HG02973 (cell line): ENCODE data around the gene DOCK3.
"Not testable (repeated sequence)": the region's sequence is repeated elsewhere in the genome, so short reads cannot be mapped to it uniquely, and the experiment has no call there.

Experiments
- ATAC-seq: cut with Tn5 transposase; IDR thresholded peaks from one replicate; pipeline ENCODE4 v1.9.1; 2021; ENCODE audit warnings: moderate library complexity; ENCODE audit not compliant: unreplicated experiment

DOCK3 gene

GRCh38 chr3:51092141-51092540 lies 417.4 kb downstream of the DOCK3 start:
- ATAC-seq = not testable (repeated sequence)

DNA sequence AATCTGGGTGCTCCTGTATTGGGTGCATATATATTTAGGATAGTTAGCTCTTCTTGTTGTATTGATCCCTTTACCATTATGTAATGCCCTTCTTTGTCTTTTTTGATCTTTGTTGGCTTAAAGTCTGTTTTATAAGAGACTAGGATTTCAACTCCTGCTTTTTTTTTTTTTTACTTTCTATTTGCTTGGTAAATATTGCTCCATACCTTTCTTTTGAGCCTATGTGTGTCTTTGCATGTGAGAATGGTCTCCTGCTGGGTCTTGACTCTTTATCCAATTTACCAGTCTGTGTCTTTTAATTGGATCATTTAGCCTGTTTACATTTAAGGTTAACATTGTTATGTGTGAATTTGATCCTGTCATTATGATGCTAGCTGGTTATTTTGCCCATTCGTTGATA lies 420.1 kb downstream of the DOCK3 start:
- ATAC-seq = not testable (repeated sequence)

GRCh38 chr3:51099794-51100535 lies 425.2 kb downstream of the DOCK3 start:
- ATAC-seq = no peak

DNA sequence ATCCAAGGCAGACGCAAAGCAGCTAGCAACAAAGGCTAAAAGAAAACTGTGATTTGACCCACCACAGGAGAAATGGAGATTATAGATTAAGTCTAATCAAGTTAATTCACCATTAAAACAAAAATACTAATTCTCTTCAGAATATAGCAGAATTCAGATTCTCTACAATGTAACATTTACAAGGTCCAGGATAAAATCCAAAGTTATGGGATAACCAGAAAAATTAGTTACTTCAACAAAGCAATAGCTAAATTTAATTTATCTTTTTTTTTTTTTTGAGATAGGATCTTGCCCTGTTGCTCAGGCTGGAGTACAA lies 425.8 kb downstream of the DOCK3 start:
- no peak for ATAC-seq

GRCh38 chr3:51102396-51102795 lies 427.7 kb downstream of the DOCK3 start:
- no peak for ATAC-seq

DNA sequence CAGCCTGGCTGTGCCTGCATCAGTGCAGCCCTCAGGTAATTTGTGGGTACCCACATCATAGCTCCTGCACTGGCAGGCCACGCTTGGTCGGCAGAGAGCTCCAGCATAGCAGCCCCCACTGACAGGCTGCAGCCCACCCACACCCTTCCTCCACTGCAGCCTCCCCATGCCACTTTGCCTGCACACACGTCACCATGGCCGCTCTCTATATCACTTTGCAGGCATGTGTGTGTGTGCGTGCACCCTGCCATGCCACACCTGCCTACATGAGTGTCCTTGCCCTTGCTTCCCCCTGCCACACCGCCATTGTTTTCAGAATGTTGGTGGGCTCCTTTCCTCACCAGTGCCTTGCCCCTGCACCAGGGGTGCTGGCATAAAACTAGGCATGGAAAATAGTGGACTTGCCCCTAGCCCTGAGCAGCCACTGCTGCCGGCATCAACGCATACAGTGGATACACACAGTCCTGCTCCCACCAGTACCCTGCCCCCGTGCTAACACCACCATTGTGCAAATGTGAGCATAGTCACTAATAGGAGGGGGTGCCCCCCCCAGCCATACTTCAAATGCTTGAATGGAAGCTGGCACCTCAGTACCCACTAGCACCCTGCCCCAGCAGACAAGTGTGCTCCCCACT lies 431.6 kb downstream of the DOCK3 start:
- ATAC-seq = no peak

DNA sequence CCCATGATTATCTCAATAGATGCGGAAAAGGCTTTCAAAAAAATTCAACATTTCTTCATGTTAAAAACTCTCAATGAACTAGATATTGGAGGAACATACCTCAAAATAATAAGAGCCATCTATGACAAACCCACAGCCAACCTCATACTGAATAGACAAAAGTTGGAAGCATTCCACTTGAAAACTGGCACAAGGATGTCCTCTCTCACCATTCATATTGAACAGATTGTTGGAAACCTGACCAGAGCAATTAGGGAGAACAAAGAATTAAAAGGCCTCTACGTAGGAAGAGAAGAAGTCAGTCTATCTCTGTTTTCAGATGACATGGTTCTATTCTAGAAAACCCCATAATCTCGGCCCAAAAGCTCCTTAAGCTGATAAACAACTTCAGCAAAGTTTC lies 435.9 kb downstream of the DOCK3 start:
- no peak for ATAC-seq

- ATAC-seq = no peak
Observed at GRCh38 chr3:51122944-51123343, 448.2 kb downstream of the DOCK3 start.

- no peak for ATAC-seq
Observed at GRCh38 chr3:51123531-51123930, 448.8 kb downstream of the DOCK3 start.

DNA sequence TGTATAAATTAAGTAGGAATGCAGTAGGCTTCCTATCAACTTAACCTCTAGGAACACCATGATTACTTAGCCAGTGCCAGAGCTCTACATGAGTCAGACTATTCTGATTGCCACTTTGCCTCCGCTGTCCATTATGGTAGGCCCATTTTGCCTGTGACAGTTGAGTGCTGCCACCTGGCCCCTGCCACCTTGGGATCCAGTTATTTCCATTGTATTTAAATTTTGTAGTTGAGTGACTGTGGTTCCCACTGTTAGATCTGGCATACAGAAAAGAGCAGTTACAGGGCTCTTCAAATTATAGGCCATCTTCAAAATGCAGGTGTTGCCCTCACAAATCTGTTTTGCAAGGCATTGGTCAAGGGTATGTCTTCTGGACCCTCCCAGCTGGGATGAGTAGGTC lies 456.9 kb downstream of the DOCK3 start:
- ATAC-seq = not testable (repeated sequence)

GRCh38 chr3:51137715-51138114 lies 463.0 kb downstream of the DOCK3 start:
- ATAC-seq = no peak

GRCh38 chr3:51139616-51140015 lies 464.9 kb downstream of the DOCK3 start:
- no peak for ATAC-seq

- ATAC-seq = no peak
Observed at GRCh38 chr3:51141573-51141972, 466.8 kb downstream of the DOCK3 start.

DNA sequence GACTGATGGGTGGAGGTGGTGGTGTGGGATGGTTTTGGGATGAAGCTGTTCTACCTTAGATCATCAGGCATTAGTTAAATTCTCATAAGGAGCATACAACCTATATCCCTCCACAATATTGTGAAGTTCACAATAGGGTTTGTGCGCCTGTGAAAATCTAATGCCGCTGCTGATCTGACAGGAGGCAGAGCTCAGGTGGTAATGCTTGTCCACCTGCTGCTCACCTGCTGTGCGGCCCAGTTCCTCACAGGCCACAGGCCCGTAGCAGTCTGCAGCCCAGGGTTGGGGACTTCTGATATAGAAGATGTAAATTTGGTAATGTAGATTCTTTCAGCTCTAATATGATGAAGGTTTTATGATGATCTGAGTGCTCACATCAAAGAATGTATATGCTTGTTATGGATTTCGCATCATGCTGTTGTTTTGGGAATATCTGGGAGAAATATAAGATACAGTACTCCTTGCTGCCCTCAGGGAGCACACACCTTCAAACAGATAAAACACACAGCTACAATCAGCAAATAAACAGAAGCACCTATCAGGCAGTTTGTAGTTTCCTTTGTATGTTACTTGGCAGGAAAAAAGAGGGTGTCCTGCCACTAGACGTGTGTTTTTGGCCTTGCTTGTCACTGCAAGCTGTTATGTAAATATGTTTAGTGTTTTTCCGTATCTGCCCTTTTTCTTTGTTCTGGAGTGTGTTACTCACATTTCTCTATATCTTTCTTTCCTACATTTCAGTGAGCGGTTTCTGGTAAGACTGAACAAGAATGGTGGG lies 471.3 kb downstream of the DOCK3 start:
- no peak for ATAC-seq

DNA sequence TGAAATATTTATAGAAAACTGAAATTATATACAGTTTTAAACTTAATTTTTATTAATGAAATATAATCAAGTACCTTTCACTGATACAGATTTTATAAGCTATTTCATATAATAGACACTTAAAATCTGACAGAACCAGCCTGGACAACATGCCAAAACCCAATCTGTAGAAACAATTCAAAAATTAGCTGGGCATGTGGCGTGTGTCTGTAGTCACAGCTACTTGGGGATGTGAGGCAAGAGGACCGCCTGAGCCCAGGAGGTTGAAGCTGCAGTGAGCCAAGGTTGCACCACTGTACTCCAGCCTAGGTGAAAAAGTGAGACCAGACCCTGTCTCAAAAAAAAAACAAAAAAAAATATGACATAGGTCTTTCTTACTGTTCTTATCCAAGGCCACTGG lies 472.1 kb downstream of the DOCK3 start:
- no peak for ATAC-seq

DNA sequence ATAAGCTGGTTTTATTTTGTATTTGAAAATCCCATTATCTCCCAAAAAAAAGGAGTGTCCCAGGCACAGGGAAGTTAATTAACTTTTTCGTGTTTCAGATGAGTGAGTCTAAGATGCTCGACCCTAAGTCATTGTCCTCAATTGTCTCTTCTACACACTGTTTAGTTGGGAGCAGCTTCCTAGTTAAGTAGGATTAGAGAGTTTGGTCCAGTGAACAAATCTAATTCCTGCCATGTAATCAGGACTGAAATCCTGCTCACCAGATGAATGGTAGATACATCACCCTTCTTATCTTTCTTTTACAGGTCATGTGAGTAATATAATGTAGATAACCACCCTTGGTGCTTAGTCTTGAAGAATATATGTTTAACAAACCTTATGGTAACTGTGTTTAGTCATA lies 481.4 kb downstream of the DOCK3 start:
- ATAC-seq = no peak

DNA sequence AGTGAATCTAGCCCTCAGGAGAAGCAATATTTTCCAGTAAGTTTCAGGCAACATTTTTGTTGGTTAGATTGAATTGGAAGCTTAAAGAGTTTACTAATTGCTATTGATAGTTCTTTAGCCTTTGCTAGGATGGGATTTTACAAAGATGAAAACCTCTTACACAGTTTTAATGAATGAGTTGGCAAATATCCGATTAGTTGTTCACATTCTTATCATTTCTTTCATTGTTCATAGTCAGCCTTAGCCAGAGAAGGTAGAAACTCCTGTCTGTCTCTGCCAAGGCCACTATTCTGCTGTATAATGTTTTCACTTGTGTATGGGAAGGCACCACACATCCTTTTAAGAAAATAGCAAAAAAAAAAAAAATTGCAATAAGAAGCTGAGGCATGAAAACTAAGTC lies 488.3 kb downstream of the DOCK3 start:
- ATAC-seq = no peak

DNA sequence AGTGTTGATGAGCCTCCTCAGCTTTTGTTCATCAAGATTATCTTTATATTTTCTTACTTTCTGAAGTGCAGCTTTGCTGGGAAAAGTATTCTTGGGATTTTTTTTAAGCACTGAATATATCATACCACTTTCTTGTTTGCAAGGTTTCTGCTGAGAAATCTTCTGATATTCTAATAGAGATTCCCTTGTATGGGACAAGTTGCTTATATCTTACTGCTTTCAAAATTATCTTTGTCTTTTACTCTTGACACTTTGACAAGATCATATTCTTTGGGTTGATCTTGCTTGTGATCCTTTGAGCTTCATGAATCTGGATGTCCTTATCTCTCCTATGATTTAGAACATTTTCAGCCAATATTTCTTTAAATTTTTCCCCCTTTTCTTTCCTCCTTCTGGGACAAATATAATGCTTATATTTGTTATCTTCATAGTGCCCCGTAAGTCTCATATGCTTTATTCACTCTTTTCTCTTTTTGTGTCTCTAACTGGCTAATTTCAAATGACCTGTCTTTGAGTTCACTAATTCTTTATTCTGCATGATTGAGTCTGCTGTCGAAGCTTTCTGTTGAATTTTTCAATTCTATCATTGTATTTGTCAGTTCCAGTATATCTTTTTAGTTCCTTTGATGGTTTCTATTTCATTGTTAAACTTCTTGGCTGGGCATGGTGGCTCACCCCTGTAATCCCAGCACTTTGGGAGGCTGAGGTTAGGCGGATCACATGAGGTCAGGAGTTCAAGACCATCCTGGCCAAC lies 499.0 kb downstream of the DOCK3 start:
- no peak for ATAC-seq

GRCh38 chr3:51176923-51177322 lies 502.2 kb downstream of the DOCK3 start:
- no peak for ATAC-seq

DNA sequence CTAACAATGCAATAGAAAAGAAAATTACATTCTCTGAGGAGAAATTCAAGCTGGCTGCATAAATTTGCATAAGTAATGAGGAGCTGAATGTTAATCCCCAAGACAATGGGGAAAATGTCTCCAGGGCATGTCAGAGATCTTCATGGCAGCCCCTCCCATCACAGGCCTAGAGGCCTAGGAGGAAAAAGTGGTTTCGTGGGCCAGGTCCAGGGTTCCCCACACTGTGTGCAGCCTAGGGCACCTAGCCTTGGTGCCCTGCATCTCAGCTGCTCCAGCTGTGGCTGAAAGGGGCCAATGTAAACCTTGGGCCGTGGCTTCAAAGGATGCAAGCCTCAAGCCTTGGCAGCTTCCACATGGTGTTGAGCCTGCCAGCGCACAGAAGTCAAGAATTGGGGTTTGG lies 511.7 kb downstream of the DOCK3 start:
- ATAC-seq = not testable (repeated sequence)

DNA sequence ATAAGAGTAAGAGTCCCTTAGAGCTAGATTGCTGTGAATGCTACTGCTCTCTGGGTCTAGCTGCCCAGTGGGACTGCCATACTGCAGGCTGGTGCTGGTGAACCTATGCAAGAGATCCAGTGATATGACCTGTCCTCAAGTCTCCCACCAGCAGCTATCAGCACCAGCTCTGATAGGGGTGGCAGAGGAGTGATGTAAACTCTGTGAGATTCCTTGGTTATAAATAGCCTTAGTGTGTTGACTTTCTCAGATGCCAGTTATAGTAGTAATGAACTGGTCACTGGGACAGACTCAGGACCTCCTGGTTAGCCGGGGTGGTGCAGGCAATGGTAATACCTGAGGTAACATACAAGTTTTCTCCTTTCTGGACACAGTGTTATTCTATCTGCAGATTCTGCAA lies 515.5 kb downstream of the DOCK3 start:
- ATAC-seq = no peak
